Neuron (in vitro differentiated cells): Measurements from ENCODE around the gene NAGPA.

Experiments used
- H2AFZ ChIP-seq: one replicate; pipeline ENCODE4 v1.6.1; 2013; ENCODE audit warnings: low read depth, mild to moderate bottlenecking, inconsistent platforms, low read length, moderate library complexity
- H3K27me3 ChIP-seq: one replicate; pipeline ENCODE4 v1.6.1; 2013; ENCODE audit warnings: low read length; ENCODE audit not compliant: insufficient read depth
- H3K36me3 ChIP-seq: one replicate; pipeline ENCODE4 v1.6.1; 2013; ENCODE audit warnings: low read length; ENCODE audit not compliant: insufficient read depth
- H3K4me1 ChIP-seq: one replicate; pipeline ENCODE4 v1.6.1; 2013; ENCODE audit warnings: low read length; ENCODE audit not compliant: insufficient read depth
- H3K4me3 ChIP-seq: 2 replicates; pipeline ENCODE4 v1.5.1; 2013; ENCODE audit warnings: mild to moderate bottlenecking, low read length, moderate library complexity
- H3K9me3 ChIP-seq: one replicate; pipeline ENCODE4 v1.6.1; 2013; ENCODE audit warnings: low read length

NAGPA gene

DNA sequence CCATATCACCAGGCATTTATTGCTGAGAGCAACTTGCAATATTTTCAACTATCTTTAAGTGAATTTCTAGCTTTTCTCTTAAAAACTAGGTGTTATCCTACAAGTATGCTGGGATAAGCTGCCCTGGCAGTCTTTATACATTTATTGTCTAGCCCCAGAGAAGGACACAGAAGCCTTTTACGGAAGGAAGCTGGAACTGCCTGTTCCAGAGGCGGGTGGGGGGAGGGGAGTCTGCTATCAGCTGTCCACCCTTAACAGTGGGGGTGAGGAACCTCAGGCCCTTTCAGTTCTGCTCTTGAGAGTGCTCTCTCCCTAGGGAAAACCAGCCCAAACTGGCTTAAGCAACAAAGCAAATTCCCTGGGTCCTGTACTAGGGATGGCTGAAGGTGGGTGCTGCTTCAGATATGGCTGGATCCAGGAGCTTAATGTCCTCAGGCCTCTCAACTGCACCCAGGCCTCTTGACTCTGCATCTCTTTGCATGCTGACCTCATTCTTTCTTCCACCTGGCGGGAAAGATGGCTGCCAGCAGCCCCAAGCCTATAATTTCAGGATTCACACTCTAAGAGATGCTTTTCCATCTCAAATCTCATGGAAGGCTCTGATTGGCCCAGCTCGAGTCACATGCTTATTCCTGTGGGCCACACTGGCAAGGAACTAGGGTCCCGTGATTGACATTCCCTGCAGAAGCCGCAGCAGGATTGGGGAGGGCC, 16.6 kb downstream of the NAGPA start:
- H3K27me3 ChIP-seq = peaks cover 4% of the 10 kb centered on the region
- H3K9me3 ChIP-seq = no peaks in the 10 kb centered on the region
- no peaks in the 10 kb centered on the region for H3K36me3 ChIP-seq
- H3K4me1 ChIP-seq = no peaks in the 10 kb centered on the region
- no peak overlapping the region for H3K4me3 ChIP-seq
- H2AFZ ChIP-seq = no peak overlapping the region

DNA sequence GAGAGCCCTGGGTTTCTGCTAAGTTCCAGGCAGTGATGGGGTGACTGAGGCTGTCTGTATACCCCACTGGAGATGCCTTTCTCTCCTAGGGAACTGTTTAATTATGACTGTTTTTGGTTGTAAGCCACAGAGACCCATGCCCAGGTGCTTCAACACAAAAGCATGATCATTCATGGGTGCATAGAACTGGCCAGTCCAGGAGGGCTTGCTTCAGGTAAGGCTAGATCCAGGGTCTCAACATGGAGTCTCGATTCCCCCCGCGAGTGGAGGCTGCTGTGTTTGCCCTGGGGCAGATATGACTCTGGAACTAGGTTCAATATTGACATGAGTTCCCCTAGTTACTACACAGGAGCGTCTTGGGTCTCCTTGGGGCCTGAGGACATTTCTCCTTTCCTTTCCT, 17.8 kb downstream of the NAGPA start:
- peaks cover 5% of the 10 kb centered on the region for H3K27me3 ChIP-seq
- H2AFZ ChIP-seq = no peak overlapping the region
- H3K4me3 ChIP-seq = no peak overlapping the region
- H3K36me3 ChIP-seq = no peaks in the 10 kb centered on the region
- H3K9me3 ChIP-seq = no peaks in the 10 kb centered on the region
- H3K4me1 ChIP-seq = no peaks in the 10 kb centered on the region

DNA sequence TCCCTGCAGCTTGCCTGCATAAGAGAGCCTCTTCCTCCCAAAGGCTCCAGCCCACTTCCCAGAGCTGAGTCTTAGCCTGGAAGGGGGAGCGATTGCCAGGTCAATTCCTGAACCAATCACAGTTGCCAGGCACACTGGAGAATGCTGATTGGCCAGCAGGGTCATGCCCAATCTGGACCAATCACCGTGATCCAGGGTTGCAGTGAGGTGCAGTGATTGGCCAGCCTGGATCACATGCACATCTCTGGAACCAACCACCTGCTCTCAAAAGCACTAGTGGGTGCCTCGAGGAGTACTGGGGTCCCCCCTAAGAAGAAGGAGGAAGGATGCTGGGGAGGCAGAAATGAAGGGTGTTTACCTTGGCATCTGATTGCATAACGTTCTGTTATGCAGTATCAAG, 18.4 kb downstream of the NAGPA start:
- Histone ChIP-seq H3K4me1 (no peaks in the 10 kb centered on the region), H2AFZ (no peak overlapping the region), H3K27me3 (peaks cover 10% of the 10 kb centered on the region), H3K4me3 (no peak overlapping the region), H3K36me3 (no peaks in the 10 kb centered on the region), H3K9me3 (no peaks in the 10 kb centered on the region)

DNA sequence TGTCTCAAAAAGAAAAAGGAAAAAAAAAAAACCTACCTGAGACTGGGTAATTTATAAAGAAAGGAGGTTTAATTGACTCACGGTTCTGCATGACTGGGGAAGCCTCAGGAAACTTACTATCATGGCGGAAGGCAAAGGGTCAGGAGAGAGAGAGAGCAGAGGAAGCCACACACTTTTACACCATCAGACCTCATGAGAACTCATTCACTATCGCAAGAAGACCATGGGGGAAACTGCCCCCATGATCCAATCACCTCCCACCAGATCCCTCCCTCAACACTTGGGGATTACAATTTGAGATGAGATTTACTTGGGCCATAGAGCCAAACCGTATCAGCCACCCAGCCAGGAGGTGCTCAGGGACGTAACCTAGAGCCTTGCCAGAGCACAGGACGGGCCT, 20.8 kb downstream of the NAGPA start:
- no peak overlapping the region for H3K4me3 ChIP-seq
- no peak overlapping the region for H2AFZ ChIP-seq
- no peaks in the 10 kb centered on the region for H3K4me1 ChIP-seq
- no peaks in the 10 kb centered on the region for H3K36me3 ChIP-seq
- H3K27me3 ChIP-seq = peaks cover 15% of the 10 kb centered on the region
- H3K9me3 ChIP-seq = no peaks in the 10 kb centered on the region

DNA sequence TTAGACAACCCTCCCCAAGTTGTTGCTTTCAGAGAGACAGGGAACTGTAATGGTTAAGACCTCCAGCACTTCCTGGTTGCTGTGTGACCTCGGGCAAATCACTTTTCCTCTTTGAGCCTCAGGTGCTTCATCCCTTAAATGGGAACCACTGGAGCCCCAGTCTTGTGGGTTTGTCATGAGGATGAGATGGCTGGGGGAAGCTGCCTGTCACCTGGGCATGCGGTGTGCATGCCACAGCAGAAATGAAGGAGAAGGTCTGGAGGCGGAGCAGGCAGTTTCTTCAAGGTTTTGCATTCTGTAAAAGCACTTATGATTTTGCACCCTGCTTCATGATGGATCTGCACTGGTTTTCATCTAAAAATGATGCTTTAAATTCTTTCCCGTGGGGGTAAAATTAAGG, 22.1 kb downstream of the NAGPA start:
- Histone ChIP-seq H3K27me3 (peaks cover 15% of the 10 kb centered on the region), H2AFZ (no peak overlapping the region), H3K36me3 (no peaks in the 10 kb centered on the region), H3K4me1 (peaks cover 2% of the 10 kb centered on the region), H3K4me3 (no peak overlapping the region), H3K9me3 (no peaks in the 10 kb centered on the region)

DNA sequence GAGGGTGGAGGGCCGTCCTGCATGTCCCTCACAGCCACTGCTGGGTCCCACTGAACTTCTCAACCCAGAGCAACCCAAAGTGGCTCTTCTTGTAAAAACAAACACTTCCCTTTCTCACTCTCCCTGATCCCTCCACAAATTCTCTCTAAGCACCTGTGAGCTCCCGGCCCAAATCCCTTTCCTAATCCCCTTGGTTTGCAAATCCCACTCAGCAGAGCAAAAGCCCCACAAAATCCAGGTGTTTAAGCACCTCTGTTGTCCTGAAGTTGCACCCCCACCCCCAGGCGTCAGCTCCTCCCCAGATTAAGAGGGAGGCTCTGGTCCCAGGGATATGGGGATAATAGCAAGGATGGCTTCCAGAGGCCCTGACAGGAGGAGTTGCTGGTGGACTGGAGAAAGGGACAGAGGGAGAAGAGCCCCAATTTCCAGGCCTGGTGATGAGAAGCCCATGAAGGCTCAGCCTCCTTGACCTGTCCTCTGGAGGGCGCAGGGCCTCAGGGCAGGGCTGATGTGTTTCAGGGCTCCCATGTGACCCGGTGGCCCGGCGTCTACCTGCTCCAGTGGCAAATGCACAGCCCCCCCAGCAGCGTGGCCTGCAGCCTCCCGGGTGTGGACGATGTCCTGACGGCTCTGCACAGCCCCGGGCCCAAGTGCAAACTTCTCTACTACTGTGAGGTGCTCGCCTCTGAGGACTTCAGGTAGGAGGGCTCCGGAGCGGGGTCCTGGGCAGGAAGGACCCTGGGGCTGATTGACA, 23.0 kb downstream of the NAGPA start:
- no peaks in the 10 kb centered on the region for H3K36me3 ChIP-seq
- H3K9me3 ChIP-seq = no peaks in the 10 kb centered on the region
- no peak overlapping the region for H2AFZ ChIP-seq
- peaks cover 15% of the 10 kb centered on the region for H3K27me3 ChIP-seq
- no peak overlapping the region for H3K4me3 ChIP-seq
- peaks cover 6% of the 10 kb centered on the region for H3K4me1 ChIP-seq

DNA sequence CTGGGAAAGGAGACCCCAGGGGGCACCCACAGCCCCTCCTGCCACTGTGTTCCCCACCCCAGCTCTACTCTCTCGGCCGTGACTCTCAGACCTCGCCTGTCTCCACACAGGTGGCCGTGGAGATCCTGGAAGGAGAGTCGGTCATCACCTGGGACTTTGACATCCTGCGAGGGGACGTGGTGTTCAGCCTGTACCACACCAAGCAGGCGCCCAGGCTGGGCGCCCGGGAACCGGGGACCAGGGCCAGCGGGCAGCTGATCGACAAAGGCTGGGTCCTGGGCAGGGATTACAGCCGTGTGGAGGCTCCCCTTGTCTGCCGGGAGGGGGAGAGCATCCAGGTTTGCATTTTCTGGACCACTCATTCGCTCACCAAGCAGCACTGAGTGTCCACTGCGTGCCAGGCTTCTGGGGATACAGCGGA, 25.4 kb downstream of the NAGPA start:
- Histone ChIP-seq H2AFZ (no peak overlapping the region), H3K4me3 (no peak overlapping the region), H3K27me3 (peaks cover 11% of the 10 kb centered on the region), H3K9me3 (no peaks in the 10 kb centered on the region), H3K36me3 (no peaks in the 10 kb centered on the region), H3K4me1 (peaks cover 6% of the 10 kb centered on the region)

GRCh38 chr16:5007256-5007655, 26.5 kb downstream of the NAGPA start:
- Histone ChIP-seq H3K27me3 (peaks cover 14% of the 10 kb centered on the region), H3K4me3 (no peak overlapping the region), H3K36me3 (no peaks in the 10 kb centered on the region), H2AFZ (no peak overlapping the region), H3K9me3 (no peaks in the 10 kb centered on the region), H3K4me1 (peaks cover 6% of the 10 kb centered on the region)

DNA sequence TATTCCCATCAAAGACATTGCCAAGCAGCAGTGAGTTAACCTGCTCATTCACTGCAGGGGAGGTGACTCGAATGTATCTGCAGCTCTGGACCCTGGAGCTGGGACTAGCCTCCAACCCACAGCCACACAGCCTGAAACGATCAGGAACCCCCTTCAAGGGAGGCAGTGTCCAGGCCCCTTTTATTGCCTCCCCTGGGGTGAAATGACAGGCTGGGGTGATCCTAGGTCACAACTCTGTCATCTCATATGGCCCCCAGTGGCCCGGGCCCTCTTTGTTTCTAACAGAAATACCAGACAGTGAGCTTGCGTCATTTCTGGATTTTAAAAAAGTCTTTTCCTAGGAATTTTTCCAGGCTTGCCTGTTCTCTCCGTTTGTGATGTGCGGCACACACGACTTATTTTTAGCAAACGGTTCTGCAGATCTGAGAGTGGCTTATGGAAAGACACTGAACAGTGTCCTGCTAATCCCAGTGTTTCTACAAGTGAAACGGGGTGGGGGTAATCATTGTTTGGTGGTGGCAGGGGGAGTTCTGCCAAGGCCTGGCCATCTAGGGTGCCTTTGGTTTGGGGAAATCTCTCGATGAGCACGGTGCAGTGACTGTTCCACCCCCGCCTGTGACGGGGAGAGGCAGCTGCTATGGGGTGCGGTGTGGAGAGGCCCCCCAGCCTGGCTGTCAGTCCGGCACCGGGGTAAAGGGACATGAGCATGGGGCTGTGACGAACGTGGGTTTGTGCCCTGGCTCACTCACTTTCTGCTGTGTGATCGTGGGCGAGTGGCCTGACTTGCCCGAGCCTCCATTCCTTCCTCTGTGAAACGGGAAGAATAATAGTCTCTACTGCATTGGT, 27.2 kb downstream of the NAGPA start:
- H3K27me3 ChIP-seq = peaks cover 14% of the 10 kb centered on the region
- H2AFZ ChIP-seq = no peak overlapping the region
- H3K4me1 ChIP-seq = peaks cover 6% of the 10 kb centered on the region
- no peak overlapping the region for H3K4me3 ChIP-seq
- no peaks in the 10 kb centered on the region for H3K9me3 ChIP-seq
- H3K36me3 ChIP-seq = no peaks in the 10 kb centered on the region

- Histone ChIP-seq H3K27me3 (peaks cover 13% of the 10 kb centered on the region), H3K4me1 (peaks cover 6% of the 10 kb centered on the region), H3K4me3 (no peak overlapping the region), H3K36me3 (no peaks in the 10 kb centered on the region), H2AFZ (no peak overlapping the region), H3K9me3 (no peaks in the 10 kb centered on the region)
Measured at GRCh38 chr16:5005916-5006315, 27.8 kb downstream of the NAGPA start.

DNA sequence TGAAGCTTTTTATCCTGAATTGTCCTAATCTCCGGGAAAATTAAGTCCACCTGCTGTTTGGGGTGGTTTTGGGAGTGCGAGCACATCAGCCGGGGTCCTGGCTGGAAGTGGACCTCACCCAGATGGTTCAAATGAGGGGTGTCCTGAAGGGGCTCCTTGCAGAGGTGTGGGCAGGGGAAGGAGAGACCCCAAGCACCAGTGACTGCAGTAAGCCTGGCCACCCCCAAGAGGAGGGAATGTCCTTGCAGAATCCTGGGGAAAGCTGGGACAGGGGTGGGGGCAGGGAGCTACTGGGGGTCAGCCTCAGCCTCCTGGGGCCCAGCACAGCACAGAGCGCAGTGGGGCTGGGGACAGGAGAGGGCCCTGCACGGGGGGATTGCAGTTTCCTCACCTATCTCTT, 29.4 kb downstream of the NAGPA start:
- peaks cover 6% of the 10 kb centered on the region for H3K4me1 ChIP-seq
- H3K9me3 ChIP-seq = no peaks in the 10 kb centered on the region
- no peaks in the 10 kb centered on the region for H3K36me3 ChIP-seq
- peaks cover 6% of the 10 kb centered on the region for H3K27me3 ChIP-seq
- H3K4me3 ChIP-seq = no peak overlapping the region
- H2AFZ ChIP-seq = no peak overlapping the region

- no peak overlapping the region for H2AFZ ChIP-seq
- no peak overlapping the region for H3K4me3 ChIP-seq
- H3K36me3 ChIP-seq = no peaks in the 10 kb centered on the region
- H3K4me1 ChIP-seq = peaks cover 6% of the 10 kb centered on the region
- H3K9me3 ChIP-seq = no peaks in the 10 kb centered on the region
- peaks cover 6% of the 10 kb centered on the region for H3K27me3 ChIP-seq
Measured at GRCh38 chr16:5003828-5004227, 29.9 kb downstream of the NAGPA start.

- H3K36me3 ChIP-seq = no peaks in the 10 kb centered on the region
- peaks cover 3% of the 10 kb centered on the region for H3K27me3 ChIP-seq
- no peak overlapping the region for H2AFZ ChIP-seq
- no peak overlapping the region for H3K4me3 ChIP-seq
- no peaks in the 10 kb centered on the region for H3K9me3 ChIP-seq
- H3K4me1 ChIP-seq = peaks cover 6% of the 10 kb centered on the region
Measured at GRCh38 chr16:5003211-5003610, 30.5 kb downstream of the NAGPA start.
